Measurements from ENCODE around the gene AKAP7. TPM values are rescaled to one million over a fixed set of nuclear protein-coding genes. Genes with fewer than 3 reads are reported as not detected.

Gene AKAP7
- total RNA-seq, 1 donor from 2014 or later: 8.4 TPM

Other genes with a start within 250 kb of the AKAP7 start
- 18.7 TPM for gene EPB41L2, start 72.2 kb upstream of the AKAP7 start, total RNA-seq

All from left lobe of liver (tissue), 1 donor.